Tibial nerve (tissue), 4 donors: Measurements from ENCODE around the gene LAMC3. TPM values are rescaled to one million over a fixed set of nuclear protein-coding genes. Genes with fewer than 3 reads are reported as not detected.

ENCODE experiments used
- DNase-seq, 2 donors: peaks; one replicate each; pipeline ENCODE4 v3.0.0-alpha.2; 2019; ENCODE audit warnings: low spot score in 2 of 2
- H3K27ac ChIP-seq, 4 donors: fragments of 200-600 bp; sonication (generic) in 3 of 4; one replicate each; pipeline ENCODE4 v1.5.1; 2017 to 2019; ENCODE audit warnings: mild to moderate bottlenecking in 1 of 4
- H3K27me3 ChIP-seq, 2 donors: fragments of 200-600 bp; sonication (generic) in 1 of 2; one replicate each; pipeline versions ENCODE4 v1.5.1 to v1.6.0; 2017 to 2019
- H3K36me3 ChIP-seq, 3 donors: fragments of 200-600 bp; sonication (generic); one replicate each; pipeline ENCODE4 v1.5.1; 2018 to 2019
- H3K4me1 ChIP-seq, 4 donors: fragments of 200-600 bp; sonication (generic) in 3 of 4; one replicate each; pipeline ENCODE4 v1.5.1; 2017 to 2019
- H3K4me3 ChIP-seq, 4 donors: fragments of 200-600 bp; sonication (generic) in 3 of 4; one replicate each; pipeline ENCODE4 v1.5.1; 2017 to 2019; ENCODE audit warnings: mild to moderate bottlenecking in 1 of 4, moderate library complexity in 1 of 4
- H3K9me3 ChIP-seq, 4 donors: fragments of 200-600 bp; sonication (generic) in 3 of 4; one replicate each; pipeline ENCODE4 v1.5.1; 2017 to 2019
- CTCF ChIP-seq, 5 experiments: fragments of 200-600 bp in 3 of 5; fragments of 450-650 bp in 2 of 5; sonication (generic) in 3 of 5; IDR thresholded peaks; one replicate each; pipeline ENCODE4 v1.5.1; 2016 to 2019; ENCODE audit warnings: antibody characterized with exemption in 5 of 5, mild to moderate bottlenecking in 3 of 5, moderate library complexity in 2 of 5
- EP300 ChIP-seq, 2 donors: sonication (generic); formaldehyde crosslinking; IDR thresholded peaks; one replicate each; pipeline ENCODE4 v1.6.1; 2017; ENCODE audit warnings: antibody characterized with exemption in 2 of 2, mild to moderate bottlenecking in 1 of 2
- POLR2A ChIP-seq, 2 donors: fragments of 450-650 bp; IDR thresholded peaks; one replicate each; pipeline ENCODE4 v1.6.1; 2017; ENCODE audit warnings: antibody characterized with exemption in 2 of 2, mild to moderate bottlenecking in 2 of 2, moderate library complexity in 2 of 2
- WGBS, 2 donors: methylation state at CpG; one replicate each; pipeline ENCODE4 v1.1.5; 2018; 5-methylcytosine and 5-hydroxymethylcytosine counted together
- total RNA-seq, 4 donors: library from RNA; depleted of rRNA; stranded (reverse); fragments of >200 nt; gene quantifications; one replicate each; pipeline ENCODE4 v1.1.0, GENCODE V29; 2016

The LAMC3 gene
- total RNA-seq, 4 donors from 2014 or later = 0.21 to 1.6 TPM; not detected in 2

GRCh38 chr9:130973686-130974281, 35.2 kb upstream of the LAMC3 start:
- H3K27me3 ChIP-seq = peaks cover 4 to 53% of the 10 kb centered on the region in 2 donors
- no peak overlapping the region for H3K4me3 ChIP-seq
- no peak for DNase-seq
- TF ChIP-seq POLR2A (IDR thresholded peaks at IDR 0.05) = no peak
- no peak for TF ChIP-seq EP300 (IDR thresholded peaks at IDR 0.05)
- TF ChIP-seq CTCF (IDR thresholded peaks at IDR 0.05) = no peak
- 48 to 54% methylated on average over 14 to 21 of the region's 21 CpGs for WGBS, 2 donors
- H3K4me1 ChIP-seq = no peaks in the 10 kb centered on the region
- no peak overlapping the region for H3K27ac ChIP-seq
- no peaks in the 10 kb centered on the region for H3K36me3 ChIP-seq
- no peaks in the 10 kb centered on the region for H3K9me3 ChIP-seq

- DNase-seq = no peak
- no peaks in the 10 kb centered on the region for H3K9me3 ChIP-seq
- peaks cover 4 to 53% of the 10 kb centered on the region in 2 donors for H3K27me3 ChIP-seq
- no peaks in the 10 kb centered on the region for H3K36me3 ChIP-seq
- H3K4me1 ChIP-seq = no peaks in the 10 kb centered on the region
- H3K4me3 ChIP-seq = no peak overlapping the region
- TF ChIP-seq POLR2A (IDR thresholded peaks at IDR 0.05) (no peak), CTCF (IDR thresholded peaks at IDR 0.05) (no peak), EP300 (IDR thresholded peaks at IDR 0.05) (no peak)
- no peak overlapping the region for H3K27ac ChIP-seq
- WGBS, 2 donors = 72 to 79% methylated on average over 5 of the region's 5 CpGs
These were observed 34.3 kb upstream of the LAMC3 start for GRCh38 chr9:130974697-130975096.

- no peak for TF ChIP-seq POLR2A (IDR thresholded peaks at IDR 0.05)
- no peak for TF ChIP-seq CTCF (IDR thresholded peaks at IDR 0.05)
- no peak for TF ChIP-seq EP300 (IDR thresholded peaks at IDR 0.05)
- no peaks in the 10 kb centered on the region for H3K4me1 ChIP-seq
- no peaks in the 10 kb centered on the region for H3K36me3 ChIP-seq
- 81 to 89% methylated on average over 5 of the region's 5 CpGs for WGBS, 2 donors
- H3K9me3 ChIP-seq = no peaks in the 10 kb centered on the region
- no peak overlapping the region for H3K27ac ChIP-seq
- no peak for DNase-seq
- H3K4me3 ChIP-seq = no peak overlapping the region
- peaks cover 4 to 58% of the 10 kb centered on the region in 2 donors for H3K27me3 ChIP-seq
These were observed 33.8 kb upstream of the LAMC3 start for GRCh38 chr9:130975156-130975555.

- H3K36me3 ChIP-seq = no peaks in the 10 kb centered on the region
- no peaks in the 10 kb centered on the region for H3K9me3 ChIP-seq
- no peak for DNase-seq
- no peak overlapping the region for H3K4me3 ChIP-seq
- no peaks in the 10 kb centered on the region for H3K4me1 ChIP-seq
- H3K27ac ChIP-seq = no peak overlapping the region
- no peak for TF ChIP-seq EP300 (IDR thresholded peaks at IDR 0.05)
- TF ChIP-seq CTCF (IDR thresholded peaks at IDR 0.05) = no peak
- no peak for TF ChIP-seq POLR2A (IDR thresholded peaks at IDR 0.05)
- WGBS, 2 donors = 73 to 84% methylated on average over 8 to 12 of the region's 13 CpGs
- H3K27me3 ChIP-seq = peaks cover 4 to 61% of the 10 kb centered on the region in 2 donors
These were observed 32.8 kb upstream of the LAMC3 start for GRCh38 chr9:130975932-130976841.

GRCh38 chr9:130977811-130978221, 31.2 kb upstream of the LAMC3 start:
- H3K4me1 ChIP-seq = no peaks in the 10 kb centered on the region
- H3K36me3 ChIP-seq = no peaks in the 10 kb centered on the region
- TF ChIP-seq CTCF (IDR thresholded peaks at IDR 0.05) (no peak), EP300 (IDR thresholded peaks at IDR 0.05) (no peak), POLR2A (IDR thresholded peaks at IDR 0.05) (no peak)
- no peaks in the 10 kb centered on the region for H3K9me3 ChIP-seq
- 59% methylated on average over 16 of the region's 16 CpGs for WGBS, 2 donors
- no peak overlapping the region for H3K27ac ChIP-seq
- no peak for DNase-seq
- no peak overlapping the region for H3K4me3 ChIP-seq
- peaks cover 0 to 52% of the 10 kb centered on the region in 2 donors for H3K27me3 ChIP-seq
